IMR-90 (cell line): ENCODE results near the gene HYCC1. TPM values are rescaled to one million over a fixed set of nuclear protein-coding genes. Genes with fewer than 3 reads are reported as not detected.

Experiments used
- ATAC-seq: fragments of 200-7000 bp; cut with Tn5 transposase; 2 replicates; pipeline ENCODE4 v1.9.1; 2020; ENCODE audit warnings: low read depth, mild to moderate bottlenecking, moderate library complexity
- BruUV-seq: library from RNA; stranded (reverse); fragments of 400-500 nt; replicated peaks from 2 replicates; lab custom pipeline; 2021; lab: Mats Ljungman, UMichigan
- CTCF ChIA-PET: fragments of 300-600 bp; formaldehyde crosslinking; extraction: SDS; loops from one replicate; lab custom pipeline; 2021; ENCODE audit warnings: antibody characterized with exemption; lab: Yijun Ruan, JAX
- POLR2A ChIA-PET: fragments of 300-600 bp; sonication (Branson Sonifier 250); formaldehyde crosslinking; loops from one replicate; lab custom pipeline; 2022; ENCODE audit warnings: antibody characterized with exemption; ENCODE audit not compliant: unreplicated experiment; lab: Charles Lee
- DNase-seq: peaks from one replicate; pipeline ENCODE4 v3.0.0; 2013
- H2AFZ ChIP-seq: replicated peaks from 2 replicates; pipeline ENCODE3; 2013; ENCODE audit warnings: low read length, mild to moderate bottlenecking; ENCODE audit not compliant: poor library complexity
- H2AK5ac ChIP-seq: 2 replicates; pipeline ENCODE4 v1.6.1; 2013; ENCODE audit warnings: low read depth, low read length, inconsistent platforms
- H2AK9ac ChIP-seq: replicated peaks from 2 replicates; pipeline ENCODE3; 2013; ENCODE audit warnings: mild to moderate bottlenecking, low read depth, low read length, moderate library complexity; ENCODE audit not compliant: poor library complexity
- H2BK120ac ChIP-seq: 2 replicates; pipeline ENCODE4 v1.6.1; 2013; ENCODE audit warnings: low read depth, low read length, inconsistent platforms
- H2BK15ac ChIP-seq: 3 replicates; pipeline ENCODE4 v1.6.1; 2013; ENCODE audit warnings: low read depth, low read length, inconsistent platforms
- H2BK20ac ChIP-seq: 2 replicates; pipeline ENCODE4 v1.6.1; 2013; ENCODE audit warnings: low read depth, mild to moderate bottlenecking, inconsistent platforms, low read length, moderate library complexity
- H2BK5ac ChIP-seq: 2 replicates; pipeline ENCODE4 v1.6.1; 2013; ENCODE audit warnings: mild to moderate bottlenecking, low read depth, low read length, inconsistent platforms; ENCODE audit not compliant: poor library complexity, severe bottlenecking
- H3K14ac ChIP-seq: replicated peaks from 2 replicates; pipeline ENCODE4 v1.6.1; 2013; ENCODE audit warnings: low read depth, low read length, inconsistent platforms
- H3K18ac ChIP-seq: 2 replicates; pipeline ENCODE4 v1.6.1; 2013; ENCODE audit warnings: low read depth, low read length, control low read depth
- H3K23ac ChIP-seq: 2 replicates; pipeline ENCODE4 v1.6.1; 2013; ENCODE audit warnings: low read depth, low read length, inconsistent platforms
- H3K27ac ChIP-seq: 2 replicates; pipeline ENCODE4 v1.5.1; 2013; ENCODE audit warnings: mild to moderate bottlenecking, control low read depth, low read length; ENCODE audit not compliant: insufficient read depth
- H3K27me3 ChIP-seq: 2 replicates; pipeline ENCODE4 v1.6.1; 2013; ENCODE audit warnings: low read length; ENCODE audit not compliant: control insufficient read depth, insufficient read depth
- H3K36me3 ChIP-seq: 2 replicates; pipeline ENCODE4 v1.6.1; 2013; ENCODE audit warnings: low read length, mixed read lengths; ENCODE audit not compliant: control insufficient read depth, insufficient read depth
- H3K4ac ChIP-seq: 2 replicates; pipeline ENCODE4 v1.6.1; 2013; ENCODE audit warnings: low read depth, low read length, inconsistent platforms
- H3K4me1 ChIP-seq: 2 replicates; pipeline ENCODE4 v1.6.1; 2013; ENCODE audit warnings: low read length, mixed read lengths; ENCODE audit not compliant: control insufficient read depth, insufficient read depth
- H3K4me2 ChIP-seq: 2 replicates; pipeline ENCODE4 v1.6.1; 2013; ENCODE audit warnings: low read depth, mild to moderate bottlenecking, control low read depth, low read length, moderate library complexity
- H3K4me3 ChIP-seq: 2 replicates; pipeline ENCODE4 v1.5.1; 2013; ENCODE audit warnings: low read depth, mild to moderate bottlenecking, control low read depth, low read length, moderate library complexity; ENCODE audit not compliant: insufficient read depth
- H3K56ac ChIP-seq: 2 replicates; pipeline ENCODE4 v1.6.1; 2013; ENCODE audit warnings: low read length, inconsistent platforms; ENCODE audit not compliant: insufficient read depth; ENCODE audit errors: extremely low read depth
- H3K79me1 ChIP-seq, 2 experiments: 2 replicates each; pipeline ENCODE4 v1.6.1; 2013; ENCODE audit warnings: low read length in 2 of 2, inconsistent platforms in 1 of 2, low read depth in 1 of 2
- H3K9ac ChIP-seq: 2 replicates; pipeline ENCODE4 v1.6.1; 2013; ENCODE audit warnings: low read depth, low read length, control low read depth
- H3K9me1 ChIP-seq: 2 replicates; pipeline ENCODE4 v1.6.1; 2013; ENCODE audit warnings: low read length, inconsistent platforms; ENCODE audit not compliant: insufficient read depth
- H3K9me3 ChIP-seq: 2 replicates; pipeline ENCODE4 v1.6.1; 2013; ENCODE audit warnings: low read length; ENCODE audit not compliant: control insufficient read depth, insufficient read depth
- H4K20me1 ChIP-seq: 2 replicates; pipeline ENCODE4 v1.6.1; 2013; ENCODE audit warnings: low read length, inconsistent platforms; ENCODE audit not compliant: insufficient read depth
- H4K5ac ChIP-seq: 2 replicates; pipeline ENCODE4 v1.6.1; 2013; ENCODE audit warnings: mild to moderate bottlenecking, low read depth, low read length, control low read depth
- H4K8ac ChIP-seq, 2 experiments: 2 replicates each; pipeline ENCODE4 v1.6.1; 2013; ENCODE audit warnings: low read depth in 2 of 2, low read length in 2 of 2, control low read depth in 1 of 2, inconsistent platforms in 1 of 2
- H4K91ac ChIP-seq: 2 replicates; pipeline ENCODE4 v1.6.1; 2013; ENCODE audit warnings: low read depth, low read length, inconsistent platforms; ENCODE audit not compliant: insufficient read depth
- CEBPB ChIP-seq: IDR thresholded peaks from 2 replicates; pipeline ENCODE4 v1.6.1; 2012; ENCODE audit warnings: low read depth, low read length, improper control_type of control experiment
- FOS ChIP-seq: fragments of 150-350 bp; IDR thresholded peaks from 2 replicates; pipeline ENCODE4 v1.6.1; 2016; ENCODE audit warnings: low read depth, low read length
- MAZ ChIP-seq: IDR thresholded peaks from 2 replicates; pipeline ENCODE4 v1.6.1; 2012; ENCODE audit warnings: low read depth, mild to moderate bottlenecking, low read length, improper control_type of control experiment, moderate library complexity, borderline replicate concordance
- NFE2L2 ChIP-seq: fragments of 150-350 bp; IDR thresholded peaks from 2 replicates; pipeline ENCODE4 v1.6.1; 2016; ENCODE audit warnings: low read depth, mild to moderate bottlenecking, low read length
- WGBS, 2 experiments: methylation state at CpG; one replicate each; pipeline versions ENCODE4 v1.1.5 to v1.1.7; 2013; ENCODE audit warnings: missing lambda C conversion rate in 2 of 2; ENCODE audit not compliant: insufficient read length in 1 of 2; ENCODE audit errors: extremely low coverage in 2 of 2; 5-methylcytosine and 5-hydroxymethylcytosine counted together
- dilution Hi-C: fragments of 300-500 bp; cut with HindIII; formaldehyde crosslinking; loops from one replicate; pipeline ENCODE4 v1.14.3; 2018; ENCODE audit warnings: low sequenced_read_pairs; ENCODE audit not compliant: unreplicated experiment
- in situ Hi-C: fragments of 300-500 bp; cut with MboI; formaldehyde crosslinking; loops from 3 replicates; pipeline ENCODE4 v1.14.3; 2019; ENCODE audit warnings: low sequenced_read_pairs, inconsistent platforms, mixed read lengths
- intact Hi-C: fragments of 100-400 bp; cut with micrococcal nuclease; formaldehyde crosslinking; loops from 2 replicates; pipeline ENCODE4 v1.10.0; 2022
- polyA plus RNA-seq, 3 experiments: library from polyadenylated mRNA; depleted of rRNA; stranded (reverse); fragments of >200 nt; gene quantifications; 2 replicates each; pipeline ENCODE4 v1.2.3, GENCODE V29; 2012; ENCODE audit warnings: low replicate concordance in 1 of 3
- total RNA-seq: library from RNA; depleted of rRNA; stranded (reverse); fragments of >200 nt; gene quantifications from 2 replicates; pipeline ENCODE4 v1.2.3, GENCODE V29; 2012

The HYCC1 gene
- total and polyA plus RNA-seq, 2 of the 4 experiments (the other 2 are of a cell fraction) = 44.1 to 78.3 TPM

- peak overlapping the region; percentile 84; the same call in 1 of the 3 replicates for H2BK15ac ChIP-seq
Observed at GRCh38 chr7:23020742-23021401, 6.9 kb upstream of the HYCC1 start.

More at GRCh38 chr7:23020742-23021401, 6.9 kb upstream of the HYCC1 start:
- Histone ChIP-seq H3K4me1 (peaks cover 15% of the 10 kb centered on the region), H3K36me3 (no peaks in the 10 kb centered on the region), H4K8ac (peak overlapping the region; percentile 29 to 83; a peak in 3 of 4 replicates), H3K14ac (peak overlapping the region; percentile 90), H3K27me3 (no peaks in the 10 kb centered on the region), H3K27ac (peak overlapping the region; percentile 79), H2BK5ac (peak overlapping the region; percentile 94), H3K4ac (peak overlapping the region; percentile 84), H3K9ac (no peak overlapping the region; the same call in 1 of the 2 replicates), H3K4me3 (no peak overlapping the region), H3K18ac (peak overlapping the region; percentile 97), H4K91ac (peak overlapping the region; percentile 53), H2AFZ (peak overlapping the region; percentile 86), H2BK120ac (peak overlapping the region; percentile 94), H2AK9ac (peak overlapping the region; percentile 90), H3K9me3 (no peaks in the 10 kb centered on the region; the same call in 1 of the 2 replicates), H3K23ac (peak overlapping the region; percentile 84), H4K20me1 (no peaks in the 10 kb centered on the region), H3K79me1 (peaks cover 0 to 8% of the 10 kb centered on the region in 2 experiments; a peak in 1 of 4 replicates), H3K4me2 (peak overlapping the region; percentile 73; the same call in 1 of the 2 replicates), H2AK5ac (peak overlapping the region; percentile 87), H3K56ac (0 out of 2 replicates have a peak overlapping the region, but pooled peaks have one; percentile 11), H2BK20ac (peak overlapping the region; percentile 95), H4K5ac (peak overlapping the region; percentile 86), H3K9me1 (peaks cover 12% of the 10 kb centered on the region)
- 0% methylated on average over 1 of the region's 3 CpGs; no CpG with 5 or more reads in 1 of the 2 experiments for WGBS, 2 experiments
- no peak for TF ChIP-seq MAZ
- TF ChIP-seq NFE2L2 = no peak
- peak; percentile 28; the same call in 1 of the 2 replicates for TF ChIP-seq CEBPB
- peak; percentile 75 for TF ChIP-seq FOS
- ChIA-PET POLR2A (no interaction called here), CTCF (interaction anchor here (0.6 to 0.9 kb wide), 2 partner anchors 23 to 1084 kb away, joined by 3 to 5 read pairs; no protein-coding TSS in a partner anchor)
- DNase-seq (peak; percentile 88), ATAC-seq (peak; percentile 63)
- in situ Hi-C loops (no loop called here), intact Hi-C loops (no loop called here), dilution Hi-C loops (no loop called here)
- BruUV-seq = no TSS peak
